ENCODE results near the gene LRRN2.
"Not testable (repeated sequence)": the region's sequence is repeated elsewhere in the genome, so short reads cannot be mapped to it uniquely, and the experiment has no call there.

The LRRN2 gene

GRCh38 chr1:204692325-204692840 is 6.8 kb upstream of the LRRN2 start:
- no peak for DNase-seq (ENCODE audit: low read depth)

DNA sequence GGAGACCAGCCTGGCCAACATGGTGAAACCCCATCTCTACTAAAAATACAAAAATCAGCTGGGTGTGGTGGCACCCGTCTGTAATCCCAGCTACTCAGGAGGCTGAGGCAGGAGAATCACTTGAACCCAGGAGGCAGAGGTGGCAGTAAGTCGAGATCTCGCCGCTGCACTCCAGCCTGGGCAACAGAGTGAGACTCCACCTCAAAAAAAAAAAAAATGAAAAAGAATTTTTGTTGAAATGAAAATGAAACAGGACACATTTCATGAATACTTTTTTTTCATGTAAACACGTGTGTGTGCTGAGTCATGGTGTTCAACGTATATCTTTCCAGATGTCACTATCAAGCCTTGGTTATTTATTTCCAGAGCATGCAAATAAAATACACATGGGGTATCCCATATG is 5.8 kb upstream of the LRRN2 start:
- not testable (repeated sequence) for DNase-seq (ENCODE audit: low read depth)

DNA sequence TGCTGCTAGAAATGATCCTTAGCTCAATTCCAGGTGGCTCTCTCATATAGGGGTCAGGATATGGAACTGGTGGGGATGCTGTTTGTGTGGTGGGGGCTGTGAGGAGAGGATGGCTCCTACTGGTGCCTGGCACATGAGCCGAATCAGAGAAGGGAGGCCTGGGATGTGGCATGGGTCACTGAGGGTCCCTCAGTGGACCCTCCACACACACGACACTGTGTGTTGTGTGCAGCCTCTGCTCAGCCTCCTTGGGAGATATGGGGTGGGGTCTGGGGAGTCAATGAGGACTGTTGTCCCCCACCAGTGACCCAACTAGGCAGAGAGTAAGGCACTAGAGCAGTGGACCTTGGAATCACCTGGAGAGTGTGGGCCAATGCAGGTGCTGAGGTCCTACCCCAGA is 3.2 kb upstream of the LRRN2 start:
- DNase-seq (ENCODE audit: low read depth), result no peak

DNA sequence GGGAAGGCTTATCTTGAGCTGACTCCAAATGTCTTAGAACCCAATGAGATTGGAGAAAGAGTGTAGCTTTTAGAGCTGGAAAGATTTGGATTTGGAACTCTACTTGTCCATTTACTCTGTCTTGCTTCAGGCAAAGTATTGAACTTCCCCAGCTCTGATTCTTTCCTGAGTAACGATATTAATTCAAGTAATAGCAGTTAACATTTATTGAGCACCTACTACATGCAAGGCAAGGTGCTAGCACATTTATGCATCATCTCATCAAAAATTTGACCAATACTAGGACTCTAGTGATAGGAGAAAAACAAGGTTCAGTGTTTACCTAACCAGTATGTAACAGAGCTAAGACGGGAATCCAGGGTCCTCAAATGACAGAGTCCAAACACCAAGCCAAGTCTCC is 2.5 kb upstream of the LRRN2 start:
- DNase-seq (ENCODE audit: low read depth), result no peak

DNA sequence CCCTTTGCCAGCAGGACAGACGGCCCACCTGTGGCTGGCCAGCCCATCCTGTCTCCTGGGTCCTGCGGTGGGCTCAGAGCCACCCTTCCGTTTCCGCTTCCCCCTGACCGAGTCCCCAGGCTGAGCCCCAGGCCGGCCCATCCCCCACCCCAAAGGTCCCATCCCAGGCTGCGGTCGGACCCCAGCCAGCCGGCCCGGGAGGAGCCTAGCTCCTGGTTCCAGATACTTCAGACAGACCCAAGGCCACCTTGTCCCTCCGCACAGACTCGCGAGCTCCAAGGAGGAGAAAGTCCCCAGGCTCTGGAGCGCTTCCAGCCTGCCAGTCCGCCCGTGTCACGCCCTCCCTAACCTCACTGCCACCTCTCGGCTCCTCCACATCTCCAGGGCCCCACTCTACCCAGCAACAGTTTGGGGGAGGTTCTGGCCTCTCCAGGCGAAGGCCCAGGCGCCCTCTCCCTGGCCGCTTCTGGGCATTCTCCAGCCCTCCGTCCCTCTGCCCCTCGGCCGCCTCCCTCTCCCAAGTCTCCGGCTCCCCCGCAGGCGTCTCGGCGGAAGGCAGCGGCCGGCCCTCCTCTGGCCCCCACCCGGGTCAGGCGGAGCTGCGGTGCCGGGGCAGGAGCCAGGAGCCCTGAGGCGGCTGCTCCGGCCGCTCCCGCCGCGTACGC is 835 bp downstream of the LRRN2 start:
- no peak for DNase-seq (ENCODE audit: low read depth)

DNA sequence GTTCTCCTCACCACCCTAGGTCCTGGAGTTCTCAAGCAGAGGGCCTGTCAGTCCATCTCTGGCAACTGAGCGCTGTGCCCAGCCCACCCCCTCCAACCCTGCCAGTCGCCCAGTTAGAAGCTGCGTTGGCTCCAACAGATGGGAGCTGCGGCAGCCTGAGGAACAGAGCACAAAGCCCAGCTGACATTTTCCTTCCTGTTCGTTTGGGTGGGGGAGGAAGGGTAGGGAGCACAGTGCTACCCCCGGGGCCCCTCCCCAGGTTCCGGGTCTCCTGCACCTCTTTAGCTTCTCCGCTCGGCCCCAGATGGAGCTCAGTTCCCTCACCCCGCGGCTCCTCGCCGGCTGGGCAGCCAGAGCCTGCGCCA is 1.4 kb downstream of the LRRN2 start:
- DNase-seq (ENCODE audit: low read depth), result no peak

DNA sequence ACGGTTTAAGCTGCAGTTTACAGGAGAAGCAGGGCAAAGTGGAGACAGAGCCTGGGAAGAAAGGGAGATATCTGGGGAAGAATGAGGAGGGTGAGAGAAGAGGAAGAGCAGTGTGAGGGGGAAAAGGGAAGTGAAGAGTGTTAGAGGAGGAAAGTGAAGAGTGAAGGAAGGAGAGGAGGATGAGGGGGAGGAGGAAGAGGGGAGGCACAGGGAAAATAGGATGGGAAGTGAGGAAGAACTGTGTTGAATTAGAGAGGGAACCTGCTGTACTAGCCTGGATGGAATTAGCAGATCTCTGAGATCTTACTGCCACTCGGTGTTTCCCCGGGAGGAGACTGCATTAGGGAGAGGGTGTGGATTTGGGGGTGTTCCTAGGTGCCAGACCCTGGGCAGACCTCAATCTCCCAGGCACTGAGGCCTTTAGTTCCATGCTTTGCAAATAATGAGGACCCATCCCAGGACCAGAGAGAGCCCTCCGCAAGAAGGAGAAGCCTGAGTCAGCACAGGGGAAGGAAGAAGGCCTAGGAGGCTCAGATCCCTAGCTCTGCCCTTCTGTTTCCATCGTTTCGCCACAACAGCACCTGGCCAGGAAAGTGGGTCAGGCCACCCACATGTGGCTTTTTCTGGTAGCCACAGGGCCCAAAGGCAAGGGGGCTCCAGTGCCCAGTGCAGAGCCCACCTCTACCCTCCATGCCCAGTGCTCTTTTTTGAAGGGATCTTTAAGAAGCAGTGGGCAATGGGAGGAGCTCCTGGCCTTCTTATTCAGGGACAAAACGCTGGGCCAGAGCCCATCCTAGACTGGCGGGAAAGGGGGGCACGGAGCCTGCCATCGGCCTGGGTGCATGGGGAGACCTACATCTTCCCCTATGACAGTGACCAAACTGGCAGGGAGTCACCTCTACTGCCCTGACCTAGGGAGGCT is 2.0 kb downstream of the LRRN2 start:
- no peak for DNase-seq (ENCODE audit: low read depth)

DNA sequence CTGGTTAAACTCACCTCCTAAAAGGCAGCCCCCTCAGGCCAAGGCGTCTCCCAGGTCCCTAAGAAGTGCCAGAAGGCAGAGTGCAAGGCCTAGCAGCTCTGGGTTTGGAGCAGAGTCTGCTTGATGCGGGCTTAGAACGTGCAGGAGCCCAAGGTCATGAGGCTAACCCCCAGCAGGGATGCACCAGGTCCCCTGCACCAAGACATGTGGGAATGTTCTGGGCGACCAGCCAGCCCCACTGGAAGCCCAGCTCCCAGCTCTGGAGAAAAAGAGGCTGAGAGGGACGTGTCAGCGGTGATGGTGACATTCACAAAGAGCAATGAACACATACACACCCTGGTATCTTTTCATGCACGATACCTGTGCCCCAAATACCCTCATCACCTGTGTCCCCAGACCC is 5.1 kb downstream of the LRRN2 start:
- no peak for DNase-seq (ENCODE audit: low read depth)

DNA sequence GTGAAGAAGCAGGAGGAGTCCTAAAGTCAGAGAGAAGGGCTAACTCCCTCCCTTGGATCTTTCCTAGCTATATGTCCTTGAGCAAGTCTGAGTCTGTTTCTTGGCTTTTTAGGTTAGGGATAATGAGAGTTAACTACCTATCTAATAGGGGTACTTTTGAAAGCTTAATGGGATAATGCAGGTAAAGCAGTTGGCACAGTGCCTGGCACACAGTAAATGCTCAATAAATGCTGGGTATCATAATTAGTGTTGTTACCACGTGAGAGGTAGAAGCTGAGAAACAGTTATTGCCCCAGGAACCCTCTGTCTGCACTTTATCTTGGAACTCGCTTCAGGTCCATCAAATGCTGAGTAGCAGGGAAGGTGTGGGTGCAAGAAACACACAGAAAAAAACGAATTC is 5.5 kb downstream of the LRRN2 start:
- no peak for DNase-seq (ENCODE audit: low read depth)

DNA sequence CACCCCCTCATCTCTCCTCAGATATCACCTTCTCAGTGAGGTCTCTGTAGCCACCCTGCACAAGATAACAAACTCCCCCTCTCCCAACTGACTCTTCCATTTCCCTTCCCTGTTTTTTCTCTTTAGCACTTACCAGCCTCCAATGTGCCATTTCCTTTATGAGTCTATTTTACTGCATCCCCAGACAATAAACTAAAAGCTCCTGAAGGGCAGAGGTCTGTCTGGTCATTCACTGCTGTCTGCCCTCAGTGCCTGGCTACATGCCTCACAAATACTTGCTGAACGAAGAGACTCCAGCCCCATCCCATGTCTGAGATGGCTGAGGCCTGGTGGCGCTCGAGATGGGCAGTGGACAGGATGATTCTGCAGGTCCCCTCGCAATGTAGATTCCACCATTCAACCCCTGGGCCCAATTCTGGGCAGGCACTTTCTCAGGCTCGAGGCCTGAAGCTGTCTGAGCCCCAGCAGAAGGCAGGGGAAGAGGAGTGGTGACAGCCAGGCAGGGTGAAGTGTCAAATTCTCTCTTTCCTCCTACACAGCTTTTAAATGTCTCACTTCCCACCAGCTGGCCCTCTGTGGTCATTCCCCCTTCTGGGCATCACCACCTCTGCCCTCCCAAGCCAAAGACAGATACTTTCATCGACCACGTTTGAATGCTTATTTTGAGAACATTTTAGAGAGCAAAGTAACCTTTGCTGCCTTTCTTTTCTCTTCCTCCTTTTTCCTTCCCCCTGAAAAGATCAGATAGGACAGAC is 6.6 kb downstream of the LRRN2 start:
- no peak for DNase-seq (ENCODE audit: low read depth)

GRCh38 chr1:204677864-204678263 is 7.7 kb downstream of the LRRN2 start:
- DNase-seq (ENCODE audit: low read depth), result no peak

DNA sequence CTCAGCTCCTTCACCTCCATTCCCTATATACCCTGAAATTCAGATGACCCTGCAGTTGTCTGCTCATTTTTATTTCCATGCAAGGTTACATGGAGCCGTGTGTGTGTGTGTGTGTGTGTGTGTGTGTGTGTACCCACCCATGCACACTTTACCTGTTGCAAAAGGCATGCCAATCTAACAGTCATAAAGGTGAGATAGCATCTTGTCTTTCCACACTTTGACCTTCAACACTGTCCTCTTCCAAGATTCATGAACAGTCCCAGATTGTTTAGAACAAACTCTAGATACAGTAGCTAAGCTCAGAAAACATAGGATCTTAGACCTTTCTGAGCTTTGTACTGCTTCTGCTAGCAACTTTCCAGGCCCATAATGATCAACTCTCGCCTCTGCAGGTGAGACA is 9.5 kb downstream of the LRRN2 start:
- DNase-seq (ENCODE audit: low read depth), result no peak

GRCh38 chr1:204673909-204674649 is 11.5 kb downstream of the LRRN2 start:
- DNase-seq (ENCODE audit: low read depth), result no peak

DNA sequence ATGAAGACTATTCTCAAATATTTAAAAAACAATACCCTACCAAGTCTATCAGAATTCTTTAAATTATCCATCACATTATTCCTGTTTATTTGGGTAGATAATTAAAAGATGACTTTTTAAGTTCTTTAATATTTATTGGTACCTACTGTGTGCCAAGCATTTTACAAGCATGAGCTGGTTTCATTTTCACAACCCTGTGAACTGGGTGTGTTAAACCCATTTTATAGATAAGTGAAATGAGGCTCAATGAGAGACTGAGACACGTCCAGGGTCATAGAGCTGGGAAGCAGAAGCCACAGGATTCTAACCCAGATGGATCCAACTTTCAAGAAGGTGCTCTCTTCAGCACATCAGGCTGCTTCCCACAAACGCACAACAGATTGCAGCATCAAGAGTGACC is 12.3 kb downstream of the LRRN2 start:
- DNase-seq (ENCODE audit: low read depth), result no peak

GRCh38 chr1:204672482-204673121 is 12.9 kb downstream of the LRRN2 start:
- DNase-seq (ENCODE audit: low read depth), result no peak

DNA sequence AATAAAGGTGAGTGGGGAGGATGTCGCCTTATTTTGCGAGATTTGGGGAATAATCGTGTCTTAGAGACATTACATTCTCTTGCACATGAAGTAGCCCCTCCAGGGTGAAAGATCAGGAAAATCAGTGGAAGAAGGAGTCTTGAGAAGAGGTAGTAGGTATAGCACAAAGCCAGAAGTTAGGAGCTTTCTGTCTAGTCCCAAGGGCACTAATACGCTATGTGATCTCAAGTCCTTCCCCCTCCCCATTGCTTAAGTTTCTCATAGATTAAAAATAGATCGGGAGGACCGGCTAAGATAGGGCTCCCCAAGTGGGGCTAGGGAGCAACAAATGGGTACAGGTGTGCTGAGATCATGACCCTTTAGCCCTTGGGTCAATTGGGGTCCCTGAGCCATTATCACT is 13.5 kb downstream of the LRRN2 start:
- no peak for DNase-seq (ENCODE audit: low read depth)

DNA sequence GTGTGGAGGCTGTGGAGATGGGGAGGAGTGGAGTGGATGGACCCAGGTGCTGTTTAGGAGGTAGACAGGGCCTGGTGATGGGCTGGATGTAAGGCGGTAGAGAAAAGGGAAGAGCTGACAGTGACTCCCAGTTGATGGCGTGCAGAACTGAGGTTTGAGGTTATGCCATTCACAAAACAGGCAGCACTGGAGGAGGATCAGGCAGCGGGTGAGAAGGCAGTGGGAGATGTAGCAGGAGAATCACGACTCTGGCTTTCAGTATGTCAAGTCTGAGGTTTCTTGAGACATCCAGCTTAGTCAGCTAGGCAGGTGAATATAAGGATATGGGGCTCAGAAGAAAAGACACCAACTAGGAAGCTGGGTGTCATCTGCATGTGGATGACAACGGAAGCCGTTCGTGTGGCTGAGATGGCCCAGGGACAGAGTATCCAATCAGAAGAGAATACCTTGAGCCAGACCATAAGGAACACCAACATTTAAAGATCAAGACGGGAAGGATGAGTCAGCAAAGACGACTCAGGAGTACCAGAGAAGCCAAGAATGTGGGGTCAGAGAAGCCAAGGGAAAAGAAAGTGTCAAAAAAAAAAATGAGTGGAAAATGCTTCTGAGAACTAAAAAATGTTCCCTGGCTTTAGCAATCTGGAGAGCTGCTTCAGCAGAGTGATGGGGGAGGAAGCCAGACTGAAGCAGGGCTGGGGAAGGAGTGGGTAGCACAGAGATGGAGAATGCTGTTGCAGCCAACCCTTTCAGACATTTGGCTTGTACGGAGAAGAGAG is 15.2 kb downstream of the LRRN2 start:
- DNase-seq (ENCODE audit: low read depth), result no peak

- DNase-seq (ENCODE audit: low read depth), result no peak
Observed at GRCh38 chr1:204669579-204669978, 16.0 kb downstream of the LRRN2 start.

DNA sequence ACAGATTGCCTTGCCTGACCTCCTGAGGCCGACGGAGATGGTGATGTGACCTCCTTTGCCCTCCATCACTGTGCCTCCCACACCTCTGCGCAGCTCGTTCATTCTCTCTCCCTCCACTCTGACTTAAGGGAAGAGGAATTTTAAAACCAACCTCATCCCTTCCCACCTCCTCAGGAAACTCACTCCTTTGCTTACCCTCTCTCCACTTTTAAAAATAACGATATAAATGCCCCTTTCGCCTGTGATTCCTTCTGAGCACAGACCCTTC is 21.2 kb downstream of the LRRN2 start:
- DNase-seq (ENCODE audit: low read depth), result no peak

- no peak for DNase-seq (ENCODE audit: low read depth)
Observed at GRCh38 chr1:204663644-204664383, 21.7 kb downstream of the LRRN2 start.

Measured in stimulated activated CD8-positive, alpha-beta memory T cell treated with anti-CD3 and anti-CD28 coated beads, Interleukin-4, amount 100 ng/mL, for 24 hours (primary cell).